Gastroesophageal sphincter (tissue), 4 donors: ENCODE results near the gene ATF7IP2. TPM values are rescaled to one million over a fixed set of nuclear protein-coding genes. Genes with fewer than 3 reads are reported as not detected.
"Not testable (repeated sequence)": the region's sequence is repeated elsewhere in the genome, so short reads cannot be mapped to it uniquely, and the experiment has no call there.

Source experiments
- ATAC-seq: fragments of 150-250 bp; one replicate; pipeline ENCODE4 v1.9.1; 2016; ENCODE audit warnings: mild to moderate bottlenecking, moderate library complexity
- H3K27ac ChIP-seq, 4 donors: fragments of 200-600 bp; sonication (generic) in 3 of 4; 1 replicate in 3 of 4; 2 replicates in 1 of 4; pipeline ENCODE4 v1.5.1; 2016 to 2019
- H3K27me3 ChIP-seq: fragments of 200-600 bp; sonication (generic); one replicate; pipeline ENCODE4 v1.5.1; 2019
- H3K36me3 ChIP-seq, 2 donors: fragments of 200-600 bp; sonication (generic); one replicate each; pipeline ENCODE4 v1.5.1; 2019; ENCODE audit warnings: control low read depth in 1 of 2
- H3K4me1 ChIP-seq, 3 donors: fragments of 200-600 bp; sonication (generic); 1 replicate in 2 of 3; 2 replicates in 1 of 3; pipeline ENCODE4 v1.5.1; 2016 to 2019; ENCODE audit warnings: control low read depth in 2 of 3
- H3K4me3 ChIP-seq, 2 donors: fragments of 200-600 bp; sonication (generic); one replicate each; pipeline ENCODE4 v1.5.1; 2019; ENCODE audit warnings: mild to moderate bottlenecking in 1 of 2, moderate library complexity in 1 of 2
- H3K9me3 ChIP-seq, 3 donors: fragments of 200-600 bp; sonication (generic); one replicate each; pipeline ENCODE4 v1.5.1; 2017 to 2019; ENCODE audit warnings: control low read depth in 2 of 3
- EP300 ChIP-seq: sonication (generic); formaldehyde crosslinking; IDR thresholded peaks from one replicate; pipeline ENCODE4 v1.6.1; 2017; ENCODE audit warnings: antibody characterized with exemption, mild to moderate bottlenecking
- POLR2A ChIP-seq, 2 donors: fragments of 450-650 bp; IDR thresholded peaks; one replicate each; pipeline ENCODE4 v1.6.1; 2017; ENCODE audit warnings: antibody characterized with exemption in 2 of 2, mild to moderate bottlenecking in 2 of 2, moderate library complexity in 1 of 2
- POLR2AphosphoS5 ChIP-seq: sonication (generic); formaldehyde crosslinking; IDR thresholded peaks from one replicate; pipeline ENCODE4 v1.6.1; 2017; ENCODE audit warnings: antibody characterized with exemption
- WGBS, 2 donors: methylation state at CpG; one replicate each; pipeline ENCODE4 v1.1.5; 2018; ENCODE audit warnings: low coverage in 1 of 2; 5-methylcytosine and 5-hydroxymethylcytosine counted together
- total RNA-seq, 4 donors: library from RNA; depleted of rRNA; stranded (reverse); fragments of >200 nt; gene quantifications; one replicate each; pipeline ENCODE4 v1.1.0, GENCODE V29; 2016
- TF ChIP-seq, protein P1 (sequence below), 4 experiments: fragments of 200-600 bp in 2 of 4; fragments of 450-650 bp in 2 of 4; sonication (generic) in 1 of 4; IDR thresholded peaks; one replicate each; pipeline ENCODE4 v1.5.1; 2017 to 2019; ENCODE audit warnings: antibody characterized with exemption in 4 of 4, mild to moderate bottlenecking in 2 of 4, moderate library complexity in 2 of 4

Gene ATF7IP2
- 10 to 100 TPM in 1 of 4 donors, 1 to 10 TPM in 3; 4.6 to 11.2 (median 7.2) TPM for total RNA-seq

DNA sequence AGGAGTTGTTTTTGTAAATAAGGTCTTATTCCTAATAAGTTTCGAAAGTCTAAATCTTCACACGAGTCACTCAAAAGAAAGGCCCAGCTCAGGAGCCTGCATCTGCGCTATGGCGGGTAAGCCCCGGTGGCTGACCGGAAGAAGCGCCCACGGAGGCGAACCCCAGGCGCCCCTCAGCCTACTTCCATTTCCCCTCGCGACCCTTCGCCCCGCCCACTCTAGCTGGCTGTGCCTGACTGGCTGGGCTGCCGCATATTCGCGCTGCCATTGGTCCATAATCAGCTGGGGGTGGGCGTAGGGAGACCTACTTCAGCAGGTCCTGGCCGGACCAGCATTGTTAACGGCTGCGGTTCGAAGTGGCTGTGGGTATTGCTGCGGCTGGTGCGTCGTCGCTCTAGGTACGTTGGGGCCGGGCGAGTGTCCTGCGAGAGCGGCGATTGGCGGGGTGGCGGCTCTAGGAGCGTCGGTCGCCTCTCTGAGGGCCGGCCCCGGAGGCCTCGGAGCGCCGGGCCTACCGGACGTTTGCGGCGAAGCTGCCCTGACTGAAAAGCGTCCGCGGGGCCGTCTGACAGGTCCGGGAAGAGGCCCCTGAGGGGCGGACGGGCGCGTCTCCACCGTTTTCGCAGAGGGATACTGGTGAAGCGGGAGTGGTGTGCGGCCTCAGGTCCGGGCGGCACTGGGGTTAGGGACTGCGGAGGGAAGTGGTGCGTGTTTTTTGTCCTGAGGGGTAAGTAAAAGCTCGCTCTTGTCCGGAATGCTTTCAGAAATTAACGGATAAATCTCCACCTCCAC is at the start of gene ATF7IP2:
Gene ATF7IP2 (plus strand): TSS at position 337 of the 792 bp plus-strand sequence. CDS start 44,560 bp downstream, outside the sequence.
- Histone ChIP-seq H3K27ac (peak within 1 kb of the TSS in 3 of 4 donors; percentile 68 to 80 (median 69)), H3K4me3 (peak within 1 kb of the TSS; percentile 42 to 58), H3K27me3 (no peaks in the 10 kb centered on the region), H3K9me3 (no peaks in the 10 kb centered on the region), H3K4me1 (peaks cover 0 to 11% (median 0%) of the 10 kb centered on the region in 3 donors), H3K36me3 (no peaks in the 10 kb centered on the region)
- ATAC-seq, result peak; percentile 93
- peak; percentile 25 to 37 for TF ChIP-seq POLR2A (IDR thresholded peaks at IDR 0.05)
- TF ChIP-seq EP300, result no peak
- TF ChIP-seq POLR2AphosphoS5, result peak; percentile 48
- 25 to 30% methylated on average over 4 to 11 of the region's 66 CpGs for WGBS, 2 donors

DNA sequence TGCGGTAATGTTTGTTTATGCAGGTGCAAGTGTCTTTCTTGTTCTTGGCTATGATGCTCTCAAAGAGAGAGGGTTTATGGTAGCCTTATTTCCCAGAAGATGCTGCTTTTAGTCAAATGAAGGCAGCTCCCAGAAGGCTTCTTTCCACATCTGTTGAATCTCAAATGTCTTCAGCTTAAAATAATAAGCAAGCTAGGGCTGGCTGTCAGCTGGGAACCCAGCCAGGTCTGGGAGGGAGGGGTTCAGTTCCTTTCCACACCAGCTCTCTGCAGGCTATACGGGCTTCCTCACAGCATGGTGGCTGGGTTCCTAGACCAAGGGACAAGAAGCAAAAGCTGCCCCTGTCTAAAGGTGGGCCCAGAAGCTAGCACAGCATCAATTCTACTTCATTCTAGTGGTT is 47.4 kb upstream of the ATF7IP2 start:
- H3K4me3 ChIP-seq, result no peak overlapping the region
- no peak overlapping the region for H3K27ac ChIP-seq
- H3K4me1 ChIP-seq, result no peaks in the 10 kb centered on the region
- peaks cover 0 to 43% (median 0%) of the 10 kb centered on the region in 3 donors for H3K9me3 ChIP-seq
- no peaks in the 10 kb centered on the region for H3K36me3 ChIP-seq
- 11 to 27% methylated on average over 1 of the region's 2 CpGs for WGBS, 2 donors
- ATAC-seq, result no peak
- TF ChIP-seq EP300 (no peak), POLR2A (IDR thresholded peaks at IDR 0.05) (no peak), POLR2AphosphoS5 (no peak)
- TF ChIP-seq, protein P1, sequence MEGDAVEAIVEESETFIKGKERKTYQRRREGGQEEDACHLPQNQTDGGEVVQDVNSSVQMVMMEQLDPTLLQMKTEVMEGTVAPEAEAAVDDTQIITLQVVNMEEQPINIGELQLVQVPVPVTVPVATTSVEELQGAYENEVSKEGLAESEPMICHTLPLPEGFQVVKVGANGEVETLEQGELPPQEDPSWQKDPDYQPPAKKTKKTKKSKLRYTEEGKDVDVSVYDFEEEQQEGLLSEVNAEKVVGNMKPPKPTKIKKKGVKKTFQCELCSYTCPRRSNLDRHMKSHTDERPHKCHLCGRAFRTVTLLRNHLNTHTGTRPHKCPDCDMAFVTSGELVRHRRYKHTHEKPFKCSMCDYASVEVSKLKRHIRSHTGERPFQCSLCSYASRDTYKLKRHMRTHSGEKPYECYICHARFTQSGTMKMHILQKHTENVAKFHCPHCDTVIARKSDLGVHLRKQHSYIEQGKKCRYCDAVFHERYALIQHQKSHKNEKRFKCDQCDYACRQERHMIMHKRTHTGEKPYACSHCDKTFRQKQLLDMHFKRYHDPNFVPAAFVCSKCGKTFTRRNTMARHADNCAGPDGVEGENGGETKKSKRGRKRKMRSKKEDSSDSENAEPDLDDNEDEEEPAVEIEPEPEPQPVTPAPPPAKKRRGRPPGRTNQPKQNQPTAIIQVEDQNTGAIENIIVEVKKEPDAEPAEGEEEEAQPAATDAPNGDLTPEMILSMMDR (IDR thresholded peaks at IDR 0.05), result no peak
- H3K27me3 ChIP-seq, result no peaks in the 10 kb centered on the region

DNA sequence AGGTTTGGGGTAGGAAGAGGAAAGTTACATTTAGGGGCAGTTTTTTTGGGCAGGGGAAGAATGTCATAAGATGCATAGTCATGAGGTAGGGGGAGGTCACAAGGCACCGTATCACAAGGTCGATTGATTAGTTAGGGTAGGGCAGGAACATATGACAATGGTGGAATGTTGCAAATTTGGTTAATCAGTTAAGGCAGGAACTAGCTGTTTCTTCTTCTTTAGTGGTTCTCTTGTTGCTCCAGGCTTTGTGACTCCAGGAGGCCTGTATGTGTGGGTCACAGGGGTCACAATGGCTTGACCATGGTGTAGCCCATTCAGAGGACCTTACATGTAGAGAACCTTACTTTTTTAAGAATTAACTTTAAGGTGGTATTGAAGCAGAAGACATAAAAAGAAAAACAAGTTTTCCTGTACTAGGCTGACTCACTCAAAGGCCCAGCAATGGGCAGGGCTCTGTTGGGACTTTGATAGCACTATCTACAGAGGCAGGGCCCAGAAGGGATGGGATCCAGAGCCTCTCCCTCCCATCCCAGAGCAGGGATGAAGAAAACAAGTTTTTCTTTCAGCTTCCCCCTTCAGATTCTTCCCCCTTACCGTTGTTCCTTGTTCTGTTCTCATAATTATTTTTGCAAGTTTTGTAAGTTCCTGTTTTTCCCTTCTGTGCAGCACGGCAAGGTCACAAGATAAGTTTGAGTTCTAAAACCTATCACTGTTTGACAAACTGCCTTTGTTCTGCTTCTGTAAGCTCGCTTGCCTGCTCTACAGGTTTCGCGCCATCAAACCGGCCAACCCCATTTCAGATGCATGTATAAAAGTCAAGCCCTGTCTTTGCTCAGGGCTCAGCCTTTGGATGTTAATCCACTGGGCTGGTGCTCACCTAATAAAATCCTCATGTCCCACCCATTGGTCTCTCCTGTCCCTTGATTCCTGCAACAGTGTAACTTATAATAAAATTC is 45.8 kb upstream of the ATF7IP2 start:
- WGBS, 2 donors, result 81 to 89% methylated on average over 6 to 8 of the region's 8 CpGs
- peaks cover 0 to 52% (median 0%) of the 10 kb centered on the region in 3 donors for H3K9me3 ChIP-seq

DNA sequence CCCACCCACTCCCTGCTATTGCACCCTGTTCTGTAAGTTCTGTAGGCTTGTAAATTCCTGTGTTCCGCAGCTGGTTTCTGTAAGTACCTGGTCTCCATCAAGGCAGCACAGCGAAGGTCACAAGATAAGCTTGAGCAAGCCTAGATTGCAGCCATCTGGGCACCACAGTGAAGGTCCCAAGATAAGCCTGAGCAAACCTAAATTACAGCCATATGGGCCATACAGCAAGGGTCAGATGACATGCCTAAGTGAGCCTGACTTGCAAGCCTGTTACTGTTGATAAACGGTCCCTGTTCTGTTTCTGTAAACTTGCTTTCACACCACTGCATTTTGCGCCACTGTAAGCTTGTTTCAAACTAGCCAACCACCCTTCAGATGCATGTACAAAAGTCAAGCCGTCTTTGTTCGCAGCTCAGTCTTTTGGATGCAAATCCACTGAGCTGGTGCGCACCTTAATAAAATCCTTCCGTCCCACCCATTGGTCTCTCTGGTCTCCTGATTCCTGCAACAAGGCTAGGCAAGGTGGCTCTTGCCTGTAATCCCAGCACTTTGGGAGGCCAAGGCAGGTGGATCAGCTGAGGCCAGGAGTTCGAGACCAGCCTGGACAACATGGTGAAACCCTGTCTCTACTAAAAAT is 42.6 kb upstream of the ATF7IP2 start:
- Histone ChIP-seq H3K9me3 (peaks cover 0 to 52% (median 0%) of the 10 kb centered on the region in 3 donors), H3K4me1 (no peaks in the 10 kb centered on the region), H3K36me3 (no peaks in the 10 kb centered on the region), H3K4me3 (no peak overlapping the region), H3K27me3 (no peaks in the 10 kb centered on the region), H3K27ac (no peak overlapping the region)
- no peak for ATAC-seq
- WGBS, 2 donors, result 50 to 84% methylated on average over 3 to 7 of the region's 9 CpGs
- TF ChIP-seq POLR2AphosphoS5, result no peak
- TF ChIP-seq EP300, result no peak
- TF ChIP-seq, protein P1 (IDR thresholded peaks at IDR 0.05), result no peak
- no peak for TF ChIP-seq POLR2A (IDR thresholded peaks at IDR 0.05)

More for the DNA sequence above, 45.8 kb upstream of the ATF7IP2 start:
- no peak for ATAC-seq
- no peaks in the 10 kb centered on the region for H3K36me3 ChIP-seq
- H3K27ac ChIP-seq, result no peak overlapping the region
- H3K4me1 ChIP-seq, result no peaks in the 10 kb centered on the region
- TF ChIP-seq POLR2AphosphoS5, result no peak
- TF ChIP-seq POLR2A (IDR thresholded peaks at IDR 0.05), result no peak
- no peak overlapping the region for H3K4me3 ChIP-seq
- H3K27me3 ChIP-seq, result no peaks in the 10 kb centered on the region

GRCh38 chr16:10344699-10345098 is 41.2 kb upstream of the ATF7IP2 start:
- H3K4me3 ChIP-seq, H3K4me1 ChIP-seq, H3K27ac ChIP-seq, H3K27me3 ChIP-seq, ATAC-seq, H3K36me3 ChIP-seq: not testable (repeated sequence)
- peaks cover 0 to 46% (median 0%) of the 10 kb centered on the region in 3 donors for H3K9me3 ChIP-seq
- WGBS, 2 donors, result 83 to 100% methylated on average over 1 of the region's 1 CpG

- Histone ChIP-seq H3K4me1 (no peaks in the 10 kb centered on the region), H3K36me3 (no peaks in the 10 kb centered on the region), H3K4me3 (no peak overlapping the region), H3K9me3 (peaks cover 0 to 37% (median 0%) of the 10 kb centered on the region in 3 donors), H3K27ac (no peak overlapping the region), H3K27me3 (no peaks in the 10 kb centered on the region)
- no peak for ATAC-seq
- no peak for TF ChIP-seq POLR2AphosphoS5
- TF ChIP-seq, protein P1 (IDR thresholded peaks at IDR 0.05), result no peak
- TF ChIP-seq POLR2A (IDR thresholded peaks at IDR 0.05), result no peak
- TF ChIP-seq EP300, result no peak
- 94 to 97% methylated on average over 3 of the region's 3 CpGs for WGBS, 2 donors
Measured at GRCh38 chr16:10345629-10346028, 40.2 kb upstream of the ATF7IP2 start.
